ENCODE data around the gene STAT2. TPM values are rescaled to one million over a fixed set of nuclear protein-coding genes. Genes with fewer than 3 reads are reported as not detected.

STAT2 gene
- total RNA-seq, 1 donor from 2014 or later: 257 TPM

GRCh38 chr12:56311003-56311402 lies 48.9 kb downstream of the STAT2 start:
- Mint-ChIP-seq H3K9me3 (ENCODE audit: unreplicated experiment) (no peaks in the 10 kb centered on the region), H3K4me1 (ENCODE audit: low read depth, unreplicated experiment) (peaks cover 4% of the 10 kb centered on the region), H3K36me3 (ENCODE audit: low read depth, unreplicated experiment) (peaks cover 14% of the 10 kb centered on the region), H3K27ac (ENCODE audit: unreplicated experiment) (no peak overlapping the region), H3K27me3 (ENCODE audit: low read depth, unreplicated experiment) (no peaks in the 10 kb centered on the region), H3K4me3 (ENCODE audit: unreplicated experiment) (no peak overlapping the region)
- Histone ChIP-seq H3K27ac (ENCODE audit: low read depth, low read length) (no peak overlapping the region), H2AFZ (ENCODE audit: low read depth, low read length) (no peak overlapping the region), H3K9ac (ENCODE audit: low read length) (no peak overlapping the region), H3K79me2 (ENCODE audit: insufficient read depth, low read length) (peaks cover 32% of the 10 kb centered on the region), H4K20me1 (ENCODE audit: insufficient read depth, low read length) (no peaks in the 10 kb centered on the region), H3K4me1 (ENCODE audit: insufficient read depth, low read length) (peaks cover 9% of the 10 kb centered on the region), H3K4me3 (ENCODE audit: insufficient read depth, low read depth, low read length) (no peak overlapping the region), H3K36me3 (ENCODE audit: insufficient read depth, low read length) (peaks cover 44% of the 10 kb centered on the region), H3K9me3 (ENCODE audit: insufficient read depth, low read depth, low read length) (no peaks in the 10 kb centered on the region), H3K4me2 (ENCODE audit: low read length) (no peak overlapping the region), H3K27me3 (ENCODE audit: insufficient read depth, low read length) (no peaks in the 10 kb centered on the region)
- DNase-seq (ENCODE audit: low read depth) (no peak), FAIRE-seq (no peak)
- TF ChIP-seq CTCF (IDR thresholded peaks at IDR 0.05; ENCODE audit: insufficient read depth, low read depth, low read length) (no peak), EZH2 (IDR thresholded peaks at IDR 0.05; ENCODE audit: insufficient read depth, low read length) (no peak)

GRCh38 chr12:56308714-56309113 lies 51.2 kb downstream of the STAT2 start:
- H3K4me3 ChIP-seq (ENCODE audit: insufficient read depth, low read depth, low read length): no peak overlapping the region
- H4K20me1 ChIP-seq (ENCODE audit: insufficient read depth, low read length): no peaks in the 10 kb centered on the region
- no peak for FAIRE-seq
- no peaks in the 10 kb centered on the region for H3K27me3 Mint-ChIP-seq (ENCODE audit: low read depth, unreplicated experiment)
- H3K9me3 Mint-ChIP-seq (ENCODE audit: unreplicated experiment): no peaks in the 10 kb centered on the region
- H3K36me3 ChIP-seq (ENCODE audit: insufficient read depth, low read length): peaks cover 44% of the 10 kb centered on the region
- no peak overlapping the region for H3K4me3 Mint-ChIP-seq (ENCODE audit: unreplicated experiment)
- H3K9me3 ChIP-seq (ENCODE audit: insufficient read depth, low read depth, low read length): no peaks in the 10 kb centered on the region
- peaks cover 15% of the 10 kb centered on the region for H3K36me3 Mint-ChIP-seq (ENCODE audit: low read depth, unreplicated experiment)
- no peak overlapping the region for H2AFZ ChIP-seq (ENCODE audit: low read depth, low read length)
- H3K4me2 ChIP-seq (ENCODE audit: low read length): no peak overlapping the region
- no peaks in the 10 kb centered on the region for H3K4me1 ChIP-seq (ENCODE audit: insufficient read depth, low read length)
- no peaks in the 10 kb centered on the region for H3K27me3 ChIP-seq (ENCODE audit: insufficient read depth, low read length)
- no peaks in the 10 kb centered on the region for H3K4me1 Mint-ChIP-seq (ENCODE audit: low read depth, unreplicated experiment)
- TF ChIP-seq EZH2 (IDR thresholded peaks at IDR 0.05; ENCODE audit: insufficient read depth, low read length): no peak
- TF ChIP-seq CTCF (IDR thresholded peaks at IDR 0.05; ENCODE audit: insufficient read depth, low read depth, low read length): no peak
- DNase-seq (ENCODE audit: low read depth): no peak
- H3K9ac ChIP-seq (ENCODE audit: low read length): no peak overlapping the region
- peaks cover 10% of the 10 kb centered on the region for H3K79me2 ChIP-seq (ENCODE audit: insufficient read depth, low read length)
- no peak overlapping the region for H3K27ac Mint-ChIP-seq (ENCODE audit: unreplicated experiment)
- no peak overlapping the region for H3K27ac ChIP-seq (ENCODE audit: low read depth, low read length)

- peaks cover 44% of the 10 kb centered on the region for H3K36me3 ChIP-seq (ENCODE audit: insufficient read depth, low read length)
These were observed 52.5 kb downstream of the STAT2 start for GRCh38 chr12:56307221-56307965.

More at GRCh38 chr12:56307221-56307965, 52.5 kb downstream of the STAT2 start:
- no peaks in the 10 kb centered on the region for H3K9me3 Mint-ChIP-seq (ENCODE audit: unreplicated experiment)
- no peaks in the 10 kb centered on the region for H3K27me3 ChIP-seq (ENCODE audit: insufficient read depth, low read length)
- H3K27ac ChIP-seq (ENCODE audit: low read depth, low read length): no peak overlapping the region
- H3K4me2 ChIP-seq (ENCODE audit: low read length): no peak overlapping the region
- peaks cover 10% of the 10 kb centered on the region for H3K79me2 ChIP-seq (ENCODE audit: insufficient read depth, low read length)
- no peaks in the 10 kb centered on the region for H3K4me1 ChIP-seq (ENCODE audit: insufficient read depth, low read length)
- H3K9ac ChIP-seq (ENCODE audit: low read length): no peak overlapping the region
- no peak overlapping the region for H3K4me3 ChIP-seq (ENCODE audit: insufficient read depth, low read depth, low read length)
- H3K36me3 Mint-ChIP-seq (ENCODE audit: low read depth, unreplicated experiment): peaks cover 15% of the 10 kb centered on the region
- no peak for TF ChIP-seq EZH2 (IDR thresholded peaks at IDR 0.05; ENCODE audit: insufficient read depth, low read length)
- TF ChIP-seq CTCF (IDR thresholded peaks at IDR 0.05; ENCODE audit: insufficient read depth, low read depth, low read length): no peak
- H2AFZ ChIP-seq (ENCODE audit: low read depth, low read length): no peak overlapping the region
- H3K4me1 Mint-ChIP-seq (ENCODE audit: low read depth, unreplicated experiment): peaks cover under 1% of the 10 kb centered on the region
- H3K9me3 ChIP-seq (ENCODE audit: insufficient read depth, low read depth, low read length): no peaks in the 10 kb centered on the region
- DNase-seq (ENCODE audit: low read depth) (no peak), FAIRE-seq (no peak)
- H3K4me3 Mint-ChIP-seq (ENCODE audit: unreplicated experiment): no peak overlapping the region
- H3K27me3 Mint-ChIP-seq (ENCODE audit: low read depth, unreplicated experiment): no peaks in the 10 kb centered on the region
- no peak overlapping the region for H3K27ac Mint-ChIP-seq (ENCODE audit: unreplicated experiment)
- no peaks in the 10 kb centered on the region for H4K20me1 ChIP-seq (ENCODE audit: insufficient read depth, low read length)

All from astrocyte (in vitro differentiated cells and primary cell).